SK-N-SH (cell line): Measurements from ENCODE around the gene ETS2. TPM values are rescaled to one million over a fixed set of nuclear protein-coding genes. Genes with fewer than 3 reads are reported as not detected.

Experiments used
- CTCF ChIA-PET: fragments of 300-600, 350-600 bp; formaldehyde crosslinking; extraction: SDS; loops from one replicate; lab custom pipeline; 2021; lab: Yijun Ruan, JAX
- POLR2A ChIA-PET: fragments of 350-600 bp; sonication (Branson Sonifier 250); formaldehyde crosslinking; extraction: SDS; loops from one replicate; lab custom pipeline; 2020; ENCODE audit warnings: antibody characterized with exemption, inconsistent platforms; lab: Yijun Ruan, JAX
- DNase-seq: peaks from one replicate; pipeline ENCODE4 v3.0.0; 2012
- H2AFZ ChIP-seq: fragments of 200-600 bp; sonication (generic); 2 replicates; pipeline ENCODE4 v1.8.1; 2016; ENCODE audit warnings: antibody characterized with exemption, mild to moderate bottlenecking, low read depth
- H3F3A ChIP-seq: fragments of 200-600 bp; sonication (generic); replicated peaks from 2 replicates; pipeline ENCODE3; 2016; ENCODE audit warnings: antibody characterized with exemption, mild to moderate bottlenecking; ENCODE audit not compliant: insufficient read depth
- H3K27ac ChIP-seq, 2 experiments: fragments of 200-500 bp in 1 of 2; fragments of 200-600 bp in 1 of 2; sonication (Bioruptor generic) in 1 of 2; sonication (generic), shearing (Covaris generic) in 1 of 2; 2 replicates each; pipeline versions ENCODE4 v1.5.1 to v1.6.1; 2014 to 2016; ENCODE audit warnings: low read depth in 2 of 2, inconsistent platforms in 1 of 2, low read length in 1 of 2, mild to moderate bottlenecking in 1 of 2, mixed read lengths in 1 of 2
- H3K27me3 ChIP-seq: fragments of 200-600 bp; sonication (generic), shearing (Covaris generic); 2 replicates; pipeline ENCODE4 v1.6.1; 2016; ENCODE audit warnings: mixed run types; ENCODE audit not compliant: insufficient read depth
- H3K36me3 ChIP-seq, 2 experiments: fragments of 200-500 bp in 1 of 2; fragments of 200-600 bp in 1 of 2; sonication (Bioruptor generic) in 1 of 2; sonication (generic) in 1 of 2; replicated peaks in 1 of 2; 2 replicates each; pipeline versions ENCODE3 to v1.5.1; 2014 to 2016; ENCODE audit warnings: low read length in 1 of 2, mild to moderate bottlenecking in 1 of 2; ENCODE audit not compliant: insufficient read depth in 2 of 2, control insufficient read depth in 1 of 2
- H3K4me1 ChIP-seq, 2 experiments: fragments of 200-500 bp in 1 of 2; fragments of 200-600 bp in 1 of 2; sonication (Bioruptor generic) in 1 of 2; sonication (generic), shearing (Covaris generic) in 1 of 2; 2 replicates each; pipeline versions ENCODE4 v1.5.1 to v1.6.1; 2014 to 2016; ENCODE audit warnings: low read depth in 1 of 2, low read length in 1 of 2, mixed run types in 1 of 2; ENCODE audit not compliant: insufficient read depth in 2 of 2, control insufficient read depth in 1 of 2
- H3K4me2 ChIP-seq: fragments of 200-600 bp; sonication (generic), shearing (Covaris generic); 2 replicates; pipeline ENCODE4 v1.6.1; 2017; ENCODE audit warnings: mixed run types
- H3K4me3 ChIP-seq, 2 experiments: fragments of 200-500 bp in 1 of 2; fragments of 200-600 bp in 1 of 2; sonication (Bioruptor generic) in 1 of 2; sonication (generic), shearing (Covaris generic) in 1 of 2; 2 replicates each; pipeline versions ENCODE4 v1.5.1 to v1.8.1; 2014 to 2016; ENCODE audit warnings: low read depth in 2 of 2, inconsistent platforms in 1 of 2, low read length in 1 of 2, mild to moderate bottlenecking in 1 of 2, mixed read lengths in 1 of 2, moderate library complexity in 1 of 2
- H3K79me2 ChIP-seq: fragments of 200-600 bp; sonication (generic); 2 replicates; pipeline ENCODE4 v1.8.1; 2017; ENCODE audit warnings: mild to moderate bottlenecking; ENCODE audit not compliant: insufficient read depth
- H3K9ac ChIP-seq: fragments of 200-600 bp; sonication (generic); 2 replicates; pipeline ENCODE4 v1.6.1; 2017; ENCODE audit warnings: mixed run types
- H3K9me2 ChIP-seq: fragments of 200-600 bp; sonication (generic); 2 replicates; pipeline ENCODE4 v1.6.1; 2017; ENCODE audit warnings: mixed run types
- H3K9me3 ChIP-seq: fragments of 200-600 bp; sonication (generic); 2 replicates; pipeline ENCODE4 v1.6.1; 2017; ENCODE audit warnings: mixed run types, mild to moderate bottlenecking, moderate library complexity
- H4K20me1 ChIP-seq: fragments of 200-600 bp; sonication (generic); 2 replicates; pipeline ENCODE4 v1.6.1; 2017; ENCODE audit warnings: mild to moderate bottlenecking, mixed run types; ENCODE audit not compliant: insufficient read depth
- CTCF ChIP-seq: fragments of 200-600 bp; sonication (generic); IDR thresholded peaks from 2 replicates; pipeline ENCODE4 v1.6.1; 2017; ENCODE audit warnings: antibody characterized with exemption, mild to moderate bottlenecking, moderate library complexity
- ELF1 ChIP-seq: IDR thresholded peaks from 2 replicates; pipeline ENCODE4 v1.4.0; 2012
- EP300 ChIP-seq, 2 experiments: IDR thresholded peaks; 2 replicates each; pipeline versions ENCODE4 v1.4.0 to v1.6.1; 2012; ENCODE audit warnings: borderline replicate concordance in 1 of 2, low read depth in 1 of 2, low read length in 1 of 2
- FOSL2 ChIP-seq: IDR thresholded peaks from 2 replicates; pipeline ENCODE4 v1.4.0; 2012; ENCODE audit warnings: low read depth, mild to moderate bottlenecking, moderate library complexity, borderline replicate concordance
- FOXJ3 ChIP-seq: sonication (generic); formaldehyde crosslinking; IDR thresholded peaks from 2 replicates; pipeline ENCODE4 v1.5.1; 2020; ENCODE audit warnings: mild to moderate bottlenecking, missing genetic modification reagents
- GABPA ChIP-seq: IDR thresholded peaks from 2 replicates; pipeline ENCODE4 v1.4.0; 2012; ENCODE audit warnings: low read depth, mild to moderate bottlenecking
- GATA2 ChIP-seq: sonication (generic); formaldehyde crosslinking; IDR thresholded peaks from 2 replicates; pipeline ENCODE4 v1.5.0; 2020; ENCODE audit warnings: mild to moderate bottlenecking, missing genetic modification reagents
- JUND ChIP-seq: IDR thresholded peaks from 2 replicates; pipeline ENCODE4 v1.4.0; 2012
- MAX ChIP-seq: IDR thresholded peaks from 2 replicates; pipeline ENCODE4 v1.4.0; 2012; ENCODE audit warnings: low read depth
- MEF2A ChIP-seq: IDR thresholded peaks from 2 replicates; pipeline ENCODE4 v1.4.0; 2012; ENCODE audit warnings: low read depth, borderline replicate concordance
- NFIC ChIP-seq: IDR thresholded peaks from 2 replicates; pipeline ENCODE4 v1.4.0; 2012; ENCODE audit warnings: borderline replicate concordance
- NRF1 ChIP-seq: IDR thresholded peaks from 2 replicates; pipeline ENCODE4 v1.6.1; 2012; ENCODE audit warnings: low read depth, mild to moderate bottlenecking, low read length
- POLR2AphosphoS5 ChIP-seq: IDR thresholded peaks from 2 replicates; pipeline ENCODE4 v1.6.1; 2012; ENCODE audit warnings: low read depth, low read length
- RAD21 ChIP-seq: IDR thresholded peaks from 2 replicates; pipeline ENCODE4 v1.6.1; 2012; ENCODE audit warnings: mild to moderate bottlenecking, low read length
- RCOR1 ChIP-seq: fragments of 150-350 bp; IDR thresholded peaks from 2 replicates; pipeline ENCODE4 v1.6.1; 2017; ENCODE audit warnings: antibody characterized with exemption, low read length
- RFX5 ChIP-seq: IDR thresholded peaks from 2 replicates; pipeline ENCODE4 v1.6.1; 2012; ENCODE audit warnings: mild to moderate bottlenecking, improper control_type of control experiment, low read length
- RXRA ChIP-seq: IDR thresholded peaks from 2 replicates; pipeline ENCODE4 v1.4.0; 2012; ENCODE audit warnings: low read depth, mild to moderate bottlenecking, borderline replicate concordance
- SIN3A ChIP-seq: IDR thresholded peaks from 2 replicates; pipeline ENCODE4 v1.6.1; 2012; ENCODE audit warnings: low read depth, mild to moderate bottlenecking, low read length, moderate library complexity, borderline replicate concordance
- SMC3 ChIP-seq: IDR thresholded peaks from 2 replicates; pipeline ENCODE4 v1.6.1; 2012; ENCODE audit warnings: low read depth, low read length, improper control_type of control experiment
- TCF12 ChIP-seq: IDR thresholded peaks from 2 replicates; pipeline ENCODE4 v1.4.0; 2012
- USF2 ChIP-seq: fragments of 150-350 bp; IDR thresholded peaks from 2 replicates; pipeline ENCODE4 v1.6.1; 2017; ENCODE audit warnings: antibody characterized with exemption, low read length, low read depth, borderline replicate concordance
- YY1 ChIP-seq: IDR thresholded peaks from 2 replicates; pipeline ENCODE4 v1.4.0; 2012; ENCODE audit warnings: low read depth, mild to moderate bottlenecking
- WGBS: methylation state at CpG from one replicate; pipeline ENCODE4 v1.1.6; 2017; ENCODE audit warnings: low lambda C conversion rate; 5-methylcytosine and 5-hydroxymethylcytosine counted together
- polyA plus RNA-seq, 3 experiments: library from polyadenylated mRNA; depleted of rRNA; stranded (reverse); fragments of >200 nt; gene quantifications; 2 replicates each; pipeline ENCODE4 v1.2.3, GENCODE V29; 2012
- TF ChIP-seq, protein P1 (sequence below): IDR thresholded peaks from 2 replicates; pipeline ENCODE4; 2012
- TF ChIP-seq, protein P2 (sequence below): IDR thresholded peaks from 2 replicates; pipeline ENCODE4 v1.4.0; 2012; ENCODE audit warnings: low read depth, borderline replicate concordance
- TF ChIP-seq, protein P3 (sequence below): fragments of 150-350 bp; IDR thresholded peaks from 2 replicates; pipeline ENCODE4 v1.6.1; 2016; ENCODE audit warnings: mild to moderate bottlenecking, low read depth, low read length
- TF ChIP-seq, protein P4 (sequence below): IDR thresholded peaks from 2 replicates; pipeline ENCODE4 v1.4.0; 2012; ENCODE audit warnings: low read depth, borderline replicate concordance

The ETS2 gene
- polyA plus RNA-seq, 1 of the 3 experiments (the other 2 are of a cell fraction) = 16.3 TPM

GRCh38 chr21:38787461-38788274, 18.1 kb upstream of the ETS2 start:
- H3K4me2 ChIP-seq = peak overlapping the region; percentile 34; the same call in 1 of the 2 replicates
- H3K79me2 ChIP-seq = no peaks in the 10 kb centered on the region
- H3K9ac ChIP-seq = no peak overlapping the region
- TF ChIP-seq TCF12 (peak; percentile 94), FOXJ3 (no peak), JUND (peak; percentile 96), EP300 (IDR thresholded peaks at IDR 0.05; ENCODE audit: borderline replicate concordance in 1 of 2, low read depth in 1 of 2, low read length in 1 of 2) (peak in 1 of 2 experiments; percentile 84; a peak in 1 of 4 replicates), RCOR1 (no peak), NRF1 (no peak), NFIC (peak; percentile 72), SMC3 (no peak), CTCF (no peak), RAD21 (no peak), FOSL2 (peak; percentile 97), SIN3A (no peak), ELF1 (no peak), MAX (peak; percentile 64), YY1 (no peak), USF2 (no peak), RFX5 (no peak), RXRA (peak; percentile 87), MEF2A (peak; percentile 59; the same call in 1 of the 2 replicates), GABPA (no peak), POLR2AphosphoS5 (no peak; the same call in 1 of the 2 replicates), GATA2 (CRISPR knock-in tag) (no peak)
- TF ChIP-seq, protein P1, sequence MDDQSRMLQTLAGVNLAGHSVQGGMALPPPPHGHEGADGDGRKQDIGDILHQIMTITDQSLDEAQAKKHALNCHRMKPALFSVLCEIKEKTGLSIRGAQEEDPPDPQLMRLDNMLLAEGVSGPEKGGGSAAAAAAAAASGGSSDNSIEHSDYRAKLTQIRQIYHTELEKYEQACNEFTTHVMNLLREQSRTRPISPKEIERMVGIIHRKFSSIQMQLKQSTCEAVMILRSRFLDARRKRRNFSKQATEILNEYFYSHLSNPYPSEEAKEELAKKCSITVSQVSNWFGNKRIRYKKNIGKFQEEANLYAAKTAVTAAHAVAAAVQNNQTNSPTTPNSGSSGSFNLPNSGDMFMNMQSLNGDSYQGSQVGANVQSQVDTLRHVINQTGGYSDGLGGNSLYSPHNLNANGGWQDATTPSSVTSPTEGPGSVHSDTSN = peak; percentile 61
- TF ChIP-seq, protein P2, sequence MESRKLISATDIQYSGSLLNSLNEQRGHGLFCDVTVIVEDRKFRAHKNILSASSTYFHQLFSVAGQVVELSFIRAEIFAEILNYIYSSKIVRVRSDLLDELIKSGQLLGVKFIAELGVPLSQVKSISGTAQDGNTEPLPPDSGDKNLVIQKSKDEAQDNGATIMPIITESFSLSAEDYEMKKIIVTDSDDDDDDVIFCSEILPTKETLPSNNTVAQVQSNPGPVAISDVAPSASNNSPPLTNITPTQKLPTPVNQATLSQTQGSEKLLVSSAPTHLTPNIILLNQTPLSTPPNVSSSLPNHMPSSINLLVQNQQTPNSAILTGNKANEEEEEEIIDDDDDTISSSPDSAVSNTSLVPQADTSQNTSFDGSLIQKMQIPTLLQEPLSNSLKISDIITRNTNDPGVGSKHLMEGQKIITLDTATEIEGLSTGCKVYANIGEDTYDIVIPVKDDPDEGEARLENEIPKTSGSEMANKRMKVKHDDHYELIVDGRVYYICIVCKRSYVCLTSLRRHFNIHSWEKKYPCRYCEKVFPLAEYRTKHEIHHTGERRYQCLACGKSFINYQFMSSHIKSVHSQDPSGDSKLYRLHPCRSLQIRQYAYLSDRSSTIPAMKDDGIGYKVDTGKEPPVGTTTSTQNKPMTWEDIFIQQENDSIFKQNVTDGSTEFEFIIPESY = 0 out of 2 replicates have a peak, but pooled peaks have one; percentile 16
- TF ChIP-seq, protein P3, sequence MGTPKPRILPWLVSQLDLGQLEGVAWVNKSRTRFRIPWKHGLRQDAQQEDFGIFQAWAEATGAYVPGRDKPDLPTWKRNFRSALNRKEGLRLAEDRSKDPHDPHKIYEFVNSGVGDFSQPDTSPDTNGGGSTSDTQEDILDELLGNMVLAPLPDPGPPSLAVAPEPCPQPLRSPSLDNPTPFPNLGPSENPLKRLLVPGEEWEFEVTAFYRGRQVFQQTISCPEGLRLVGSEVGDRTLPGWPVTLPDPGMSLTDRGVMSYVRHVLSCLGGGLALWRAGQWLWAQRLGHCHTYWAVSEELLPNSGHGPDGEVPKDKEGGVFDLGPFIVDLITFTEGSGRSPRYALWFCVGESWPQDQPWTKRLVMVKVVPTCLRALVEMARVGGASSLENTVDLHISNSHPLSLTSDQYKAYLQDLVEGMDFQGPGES = no peak
- TF ChIP-seq, protein P4, sequence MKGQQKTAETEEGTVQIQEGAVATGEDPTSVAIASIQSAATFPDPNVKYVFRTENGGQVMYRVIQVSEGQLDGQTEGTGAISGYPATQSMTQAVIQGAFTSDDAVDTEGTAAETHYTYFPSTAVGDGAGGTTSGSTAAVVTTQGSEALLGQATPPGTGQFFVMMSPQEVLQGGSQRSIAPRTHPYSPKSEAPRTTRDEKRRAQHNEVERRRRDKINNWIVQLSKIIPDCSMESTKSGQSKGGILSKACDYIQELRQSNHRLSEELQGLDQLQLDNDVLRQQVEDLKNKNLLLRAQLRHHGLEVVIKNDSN = no peak

More at GRCh38 chr21:38787461-38788274, 18.1 kb upstream of the ETS2 start:
- Histone ChIP-seq H3K9me2 (no peaks in the 10 kb centered on the region), H3K36me3 (no peaks in the 10 kb centered on the region), H2AFZ (no peak overlapping the region; the same call in 1 of the 2 replicates), H3K4me1 (peaks cover 7 to 8% of the 10 kb centered on the region in 2 experiments; a peak in 2 of 4 replicates), H3K4me3 (no peak overlapping the region), H3K27me3 (no peaks in the 10 kb centered on the region), H3F3A (no peaks in the 10 kb centered on the region), H4K20me1 (no peaks in the 10 kb centered on the region), H3K27ac (no peak overlapping the region), H3K9me3 (0 out of 2 replicates have a peak, but pooled peaks cover 7% of the 10 kb centered on the region)
- DNase-seq = no peak
- WGBS = 41% methylated on average over 18 of the region's 19 CpGs
- ChIA-PET POLR2A (no interaction called here), CTCF (interaction anchor here (1.1 to 1.6 kb wide), 2 partner anchors 53 to 351 kb away, joined by 3 to 6 read pairs; no protein-coding TSS in a partner anchor)
